ENCODE results near the gene MYO3B.

The MYO3B gene

DNA sequence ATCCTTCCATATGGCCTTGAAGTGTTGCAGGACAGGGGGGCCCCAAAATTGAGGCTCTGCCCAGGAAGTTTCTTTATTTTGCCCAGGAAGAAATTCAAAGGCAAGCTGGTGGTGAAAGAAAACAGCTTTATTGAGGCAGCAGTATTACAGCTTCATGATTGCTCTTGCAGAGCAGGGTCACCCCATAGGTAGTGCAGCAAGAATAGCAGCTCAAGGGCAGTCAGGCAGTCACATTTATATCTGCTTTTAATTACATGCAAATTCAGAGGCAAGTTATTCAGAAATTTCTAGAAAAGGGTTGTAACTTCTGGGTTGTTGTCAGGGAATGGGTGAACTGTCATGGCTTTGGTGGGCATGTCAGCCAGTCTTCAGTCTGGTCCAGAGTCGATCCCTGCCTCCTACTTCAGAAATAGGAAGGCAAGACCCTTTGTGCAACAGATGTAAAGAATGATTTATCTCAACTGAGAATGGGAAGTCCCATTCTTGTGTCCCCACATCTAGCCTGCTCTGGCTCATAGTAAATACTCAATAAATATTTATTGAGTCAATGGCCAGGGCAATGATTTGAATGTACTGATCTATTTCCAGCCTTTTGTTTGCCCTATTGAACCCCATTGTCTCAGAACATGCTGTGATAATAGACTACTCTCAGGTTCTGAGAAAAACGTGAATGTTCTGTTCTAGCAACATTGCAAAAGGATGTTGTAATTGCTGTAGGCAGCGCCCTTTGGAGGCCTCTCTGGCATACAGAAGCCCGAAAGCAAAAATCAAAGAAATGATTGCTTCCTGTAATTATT, 129.8 kb downstream of the MYO3B start:
- DNase-seq: peak; percentile 94

- no peak for DNase-seq
Measured at GRCh38 chr2:170310876-170311502, 133.0 kb downstream of the MYO3B start.

- peak; percentile 97 for DNase-seq
Measured at GRCh38 chr2:170313347-170313991, 135.5 kb downstream of the MYO3B start.

DNA sequence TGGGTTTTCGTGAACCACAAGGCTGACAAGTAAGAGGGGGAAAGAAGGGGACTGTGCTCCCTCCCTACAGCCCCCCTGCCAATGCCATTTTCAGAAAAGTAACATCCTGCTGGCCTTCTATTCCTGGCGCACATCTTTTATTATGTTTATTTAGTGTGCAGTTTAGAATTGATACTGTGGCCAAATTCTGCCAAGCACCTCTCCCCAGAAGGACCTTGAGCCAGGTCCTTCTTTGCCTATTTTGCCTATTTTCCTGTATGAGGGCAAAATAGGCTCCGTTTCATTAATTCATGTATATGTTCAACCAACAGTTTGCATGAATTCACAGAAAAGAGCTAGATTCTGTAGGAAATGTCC, 136.0 kb downstream of the MYO3B start:
- DNase-seq: no peak

DNA sequence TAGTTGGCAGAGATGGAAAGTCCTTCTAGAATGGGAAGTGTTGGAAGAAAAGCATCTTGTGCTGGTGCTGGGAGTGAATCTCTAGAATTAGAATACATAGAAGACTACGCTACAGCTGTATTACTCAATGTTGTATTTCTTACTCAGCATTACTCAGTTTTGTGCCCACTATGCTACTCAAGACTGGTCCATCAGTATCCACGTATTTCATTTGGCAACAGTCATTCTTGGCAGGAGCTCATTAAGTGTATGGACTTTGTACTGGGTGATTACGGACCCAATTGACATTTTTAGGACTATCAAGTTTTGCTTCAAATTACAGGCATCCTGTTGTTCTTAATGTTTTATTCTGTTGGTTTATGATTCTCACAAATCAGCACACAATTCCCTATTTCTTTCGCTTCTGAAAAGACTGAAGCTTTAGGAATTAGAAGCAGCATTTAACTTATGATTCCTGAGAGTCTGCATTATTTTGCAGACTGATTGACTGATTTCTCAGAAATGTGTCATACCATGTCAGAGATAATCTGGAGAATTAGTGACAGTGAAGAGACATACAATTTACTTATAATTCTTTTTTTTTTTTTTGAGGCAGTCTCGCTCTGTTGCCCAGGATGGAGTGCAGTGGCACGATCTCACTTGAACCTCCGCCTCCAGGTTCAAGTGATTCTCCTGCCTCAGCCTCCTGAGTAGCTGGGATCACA, 136.9 kb downstream of the MYO3B start:
- DNase-seq: no peak

GRCh38 chr2:170320948-170321347, 143.0 kb downstream of the MYO3B start:
- no peak for DNase-seq

DNA sequence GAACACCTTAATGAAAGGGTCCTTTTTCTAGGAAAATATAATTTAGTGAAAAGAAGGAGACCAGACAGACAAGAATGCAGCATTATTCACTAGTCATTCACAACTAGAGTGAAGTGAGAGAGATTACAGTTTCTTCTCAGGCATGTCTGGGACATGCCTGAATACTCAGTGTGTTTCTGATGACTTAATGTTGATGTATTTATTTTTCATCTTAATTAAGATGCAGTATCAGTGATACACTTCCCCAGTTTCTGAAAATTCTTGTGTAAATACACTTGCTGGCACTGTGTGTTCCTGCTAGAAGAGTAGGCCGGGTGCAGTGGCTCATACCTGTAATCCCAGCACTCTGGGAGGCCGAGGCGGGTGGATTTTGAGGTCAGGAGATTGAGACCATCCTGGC, 143.6 kb downstream of the MYO3B start:
- no peak for DNase-seq

DNA sequence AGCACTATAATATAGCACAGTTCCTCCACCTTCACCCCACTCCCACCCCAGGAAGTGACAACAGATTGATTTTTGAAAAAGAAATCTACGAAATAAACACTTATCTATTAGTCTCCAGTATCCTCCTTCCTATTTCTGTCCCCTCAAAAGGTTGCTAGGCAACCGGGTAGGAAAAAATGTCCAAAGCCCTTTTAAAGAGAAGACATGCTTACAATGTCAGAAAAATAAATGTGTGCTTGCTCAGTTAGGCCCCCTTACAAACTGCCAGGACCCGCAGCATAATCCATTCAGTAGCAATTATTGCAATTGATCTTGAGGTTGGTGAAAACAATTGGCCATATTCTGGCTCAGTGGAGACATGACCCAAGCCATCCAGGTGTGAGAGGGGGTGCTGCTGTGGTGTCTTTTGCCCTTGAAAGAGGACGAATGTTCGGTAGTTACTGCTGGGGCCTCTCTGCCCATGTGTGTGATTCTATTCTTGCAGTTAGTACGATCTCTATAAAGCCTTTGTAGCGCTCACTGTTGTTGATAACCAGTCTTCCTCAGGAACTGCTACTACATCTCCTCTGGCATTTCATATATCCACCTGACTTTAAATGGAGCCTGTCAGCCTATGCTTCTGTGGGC, 144.3 kb downstream of the MYO3B start:
- DNase-seq: peak; percentile 82

GRCh38 chr2:170323743-170324142, 145.8 kb downstream of the MYO3B start:
- DNase-seq: no peak

DNA sequence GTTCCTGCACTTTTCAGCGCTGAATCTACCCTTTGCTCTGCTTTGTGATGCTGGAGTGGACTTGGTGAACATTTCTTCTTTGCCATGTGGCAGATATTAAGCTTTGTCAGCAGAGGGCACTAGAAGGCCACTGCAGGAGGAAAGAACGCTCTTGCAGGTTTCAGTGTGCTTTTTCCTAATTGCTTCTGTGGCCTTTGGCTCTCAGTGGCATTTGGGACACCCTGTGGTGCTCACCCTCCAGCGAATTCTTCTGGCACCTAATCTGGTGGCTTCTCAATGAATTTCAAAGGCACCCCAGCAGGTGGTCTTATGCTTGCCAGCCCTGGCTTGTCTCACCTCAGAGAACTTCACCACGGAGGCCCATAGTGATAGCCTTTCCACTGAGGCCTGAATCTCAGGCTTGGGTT, 146.7 kb downstream of the MYO3B start:
- peak; percentile 86 for DNase-seq

- DNase-seq: no peak
Measured at GRCh38 chr2:170330881-170331280, 152.9 kb downstream of the MYO3B start.

DNA sequence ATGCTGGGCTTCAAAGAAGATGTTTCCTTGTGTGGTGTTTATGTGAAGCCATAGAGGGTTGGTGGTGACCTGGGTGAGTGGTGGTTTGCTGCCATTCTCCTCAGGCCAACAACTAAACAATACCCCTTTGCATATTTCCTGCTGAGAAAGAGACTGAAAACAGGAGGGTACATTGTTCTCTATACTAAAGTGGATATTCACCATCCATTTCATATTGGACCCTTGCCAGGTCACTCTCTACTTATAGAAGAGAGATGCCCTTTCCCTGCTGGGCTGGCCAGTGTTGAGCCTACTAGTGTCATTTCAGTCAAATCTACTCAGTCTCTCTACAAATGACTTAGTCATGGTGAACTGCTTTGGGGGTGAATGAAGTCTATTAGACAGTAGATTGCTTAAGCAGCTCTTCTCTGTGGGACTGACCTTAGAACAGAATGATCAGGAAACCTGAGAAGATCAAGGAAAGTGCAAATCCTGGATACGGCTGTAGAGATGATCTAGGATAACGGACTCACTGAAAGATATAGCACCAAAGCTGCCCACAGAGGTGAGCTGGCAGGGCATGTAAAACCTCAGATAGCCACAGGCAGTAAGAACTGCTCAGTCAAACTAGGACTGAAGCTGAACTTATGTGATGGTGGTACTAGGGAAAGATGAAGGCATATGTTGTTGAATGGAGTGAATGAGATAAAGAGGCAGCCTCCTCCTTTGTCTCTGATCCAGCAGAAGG, 154.9 kb downstream of the MYO3B start:
- DNase-seq: peak; percentile 97

DNA sequence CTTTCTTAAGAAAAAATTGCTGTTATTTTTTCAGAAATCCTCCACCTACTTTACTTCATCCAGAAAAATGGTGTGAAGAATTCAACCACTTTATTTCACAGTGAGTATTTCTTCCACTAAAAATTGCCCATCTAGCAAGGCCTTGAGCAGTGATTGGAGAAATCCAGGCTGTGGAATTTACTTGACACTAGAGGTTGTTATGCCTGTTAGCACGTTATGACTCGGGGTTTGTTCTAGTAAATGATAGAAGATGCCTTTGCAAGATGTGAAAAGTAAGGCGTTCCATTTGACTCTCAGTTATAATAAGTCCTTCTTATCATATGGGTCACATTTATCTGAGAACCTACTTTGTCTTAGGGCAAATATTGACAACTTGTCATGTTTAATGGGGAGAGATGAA, 157.4 kb downstream of the MYO3B start:
- DNase-seq: no peak

DNA sequence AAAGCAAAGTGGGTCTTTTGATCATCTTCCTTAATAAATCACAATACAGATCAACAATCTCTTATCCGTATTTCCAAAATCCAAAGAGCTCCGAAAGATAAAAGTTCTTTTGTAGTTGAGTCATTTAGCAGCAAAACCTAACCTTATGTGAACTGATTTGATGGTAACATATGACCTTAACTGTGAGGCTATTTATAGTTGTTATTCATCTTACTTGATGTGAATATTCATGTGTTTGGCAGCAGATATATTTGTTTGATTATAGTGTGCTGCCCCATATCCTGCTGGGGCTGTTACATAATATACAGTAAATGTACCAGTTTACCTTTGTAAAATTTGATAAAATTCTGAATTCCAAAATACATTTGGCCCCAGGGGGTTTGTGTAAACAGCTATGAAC, 158.5 kb downstream of the MYO3B start:
- no peak for DNase-seq

GRCh38 chr2:170336916-170337315, 159.0 kb downstream of the MYO3B start:
- DNase-seq: no peak

- DNase-seq: peak; percentile 44
Measured at GRCh38 chr2:170339322-170339721, 161.4 kb downstream of the MYO3B start.

GRCh38 chr2:170339750-170340692, 162.1 kb downstream of the MYO3B start:
- no peak for DNase-seq

- DNase-seq: no peak
Measured at GRCh38 chr2:170340693-170341068, 162.7 kb downstream of the MYO3B start.

GRCh38 chr2:170341684-170342623, 164.0 kb downstream of the MYO3B start:
- peak; percentile 63 for DNase-seq

Data from NCI-H2227 treated with DMSO at 0.1 percent for 48 hours (cell line).